Left renal cortex interstitium (tissue), 4 donors: ENCODE results near the gene ABHD11. TPM values are rescaled to one million over a fixed set of nuclear protein-coding genes. Genes with fewer than 3 reads are reported as not detected.

Experiments
- DNase-seq, 4 donors: peaks; one replicate each; pipeline ENCODE4 v3.0.0-alpha.2; 2013; ENCODE audit warnings: low read depth in 4 of 4, low spot score in 2 of 4, missing footprints in 1 of 4
- polyA plus RNA-seq, 4 donors: library from polyadenylated mRNA; unstranded; fragments of 120-200 nt; gene quantifications; one replicate each; pipeline ENCODE4 v1.2.1, GENCODE V29; 2013; ENCODE audit not compliant: insufficient read length in 4 of 4

ABHD11 gene
- polyA plus RNA-seq, 4 donors, result 23.7 to 35.9 (median 30.7) TPM

DNA sequence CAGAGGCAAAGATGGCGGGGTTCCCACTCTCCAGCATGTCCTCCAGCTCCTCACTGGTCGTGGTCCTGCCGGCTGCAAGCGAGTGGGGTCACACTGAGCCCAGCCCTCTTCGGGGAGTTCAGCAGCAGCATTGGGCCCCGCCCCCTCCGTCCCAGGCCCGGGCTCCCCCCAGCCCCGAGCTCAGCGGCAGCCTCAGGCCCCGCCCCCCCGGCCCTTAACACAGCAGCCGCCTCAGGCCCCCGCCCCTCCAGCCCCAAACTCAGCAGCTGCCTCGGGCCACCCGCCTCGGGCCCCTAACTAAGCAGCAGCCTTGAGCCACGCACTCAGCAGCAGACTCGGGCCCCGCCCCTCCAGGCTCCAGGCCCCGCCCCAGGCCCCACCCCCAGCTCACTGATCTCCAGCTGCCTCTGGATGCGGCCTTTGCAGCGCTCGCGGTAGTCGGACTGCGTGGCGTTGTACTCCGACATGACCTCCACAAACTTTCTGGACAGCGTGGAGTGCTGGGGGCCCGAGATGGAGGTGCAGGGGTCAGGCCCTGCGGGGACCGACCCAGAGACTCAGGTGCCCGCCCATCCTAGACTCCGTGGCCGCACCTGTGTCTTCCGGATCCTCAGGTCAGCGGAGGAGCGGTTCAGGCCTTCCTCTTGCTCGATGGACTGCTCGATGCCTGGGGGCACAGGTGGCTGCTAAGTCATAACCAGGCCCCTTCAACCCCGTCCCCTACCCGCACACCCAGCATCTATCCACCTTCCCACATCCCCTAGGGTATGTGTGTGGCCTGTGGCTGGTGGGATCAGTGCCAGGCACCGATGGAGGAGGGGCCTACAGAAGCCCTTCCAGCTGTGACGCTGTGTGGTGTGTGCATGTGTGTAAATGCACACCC is 34.6 kb downstream of the ABHD11 start:
- peak in 1 of 4 donors; percentile 51 for DNase-seq

DNA sequence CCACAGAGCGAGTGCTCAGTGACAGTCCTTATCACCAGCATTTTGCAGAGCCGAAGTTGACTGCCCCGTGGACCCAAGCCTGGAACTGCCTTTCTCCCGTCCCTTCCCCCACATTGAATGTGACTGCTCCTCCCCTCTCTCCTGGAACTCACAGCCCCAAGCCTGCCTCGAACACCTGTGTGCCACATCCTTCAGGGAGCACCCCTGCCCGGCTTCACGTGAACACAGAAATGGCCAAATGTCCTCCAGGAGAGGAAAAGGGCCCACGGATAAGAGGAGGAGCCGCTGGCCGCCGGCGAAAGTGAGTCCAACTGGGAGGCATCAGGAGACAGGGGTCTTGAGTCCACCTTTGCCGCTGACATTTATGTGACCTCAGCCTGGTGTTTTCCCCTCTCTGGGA is 35.4 kb downstream of the ABHD11 start:
- no peak for DNase-seq

DNA sequence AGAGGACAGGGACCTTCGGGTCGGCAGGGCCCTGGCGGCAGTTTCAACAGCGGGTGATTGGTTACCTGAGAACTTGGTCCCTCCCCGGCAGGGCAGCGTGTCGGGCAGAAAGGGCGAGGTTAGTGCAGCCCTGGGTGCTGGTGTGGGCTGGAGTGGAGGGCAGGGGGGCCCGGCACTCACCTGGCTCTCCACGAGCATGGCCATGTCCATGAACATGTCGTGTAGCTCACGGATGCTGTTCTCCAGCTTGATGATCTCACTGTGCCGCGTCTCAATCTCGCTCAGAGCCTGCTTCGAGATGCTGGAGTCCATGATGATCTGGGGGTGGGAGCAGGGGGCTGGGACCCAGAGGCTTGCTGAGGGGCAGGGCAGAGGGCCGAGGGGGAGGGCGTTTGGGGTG is 35.9 kb downstream of the ABHD11 start:
- DNase-seq, result no peak

DNA sequence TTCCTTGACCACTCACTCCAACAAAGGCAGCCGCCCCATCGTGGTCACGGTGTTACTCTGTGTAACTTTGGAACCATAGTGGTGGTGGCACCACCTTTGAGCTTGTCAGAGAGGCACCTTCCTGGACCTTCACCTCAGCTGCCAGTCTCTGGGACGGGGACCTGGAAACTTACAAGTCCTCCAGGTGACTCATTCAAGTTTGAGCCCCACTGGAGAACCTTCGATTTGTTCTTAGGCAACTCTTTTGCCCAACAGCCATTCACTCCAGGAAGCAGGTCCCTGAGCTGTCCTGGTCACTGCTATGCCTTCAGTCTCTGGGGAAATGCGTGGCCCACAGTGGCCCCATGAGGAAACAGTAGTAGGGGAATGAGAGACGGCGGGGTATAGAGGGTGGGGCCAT is 36.4 kb downstream of the ABHD11 start:
- no peak for DNase-seq

DNA sequence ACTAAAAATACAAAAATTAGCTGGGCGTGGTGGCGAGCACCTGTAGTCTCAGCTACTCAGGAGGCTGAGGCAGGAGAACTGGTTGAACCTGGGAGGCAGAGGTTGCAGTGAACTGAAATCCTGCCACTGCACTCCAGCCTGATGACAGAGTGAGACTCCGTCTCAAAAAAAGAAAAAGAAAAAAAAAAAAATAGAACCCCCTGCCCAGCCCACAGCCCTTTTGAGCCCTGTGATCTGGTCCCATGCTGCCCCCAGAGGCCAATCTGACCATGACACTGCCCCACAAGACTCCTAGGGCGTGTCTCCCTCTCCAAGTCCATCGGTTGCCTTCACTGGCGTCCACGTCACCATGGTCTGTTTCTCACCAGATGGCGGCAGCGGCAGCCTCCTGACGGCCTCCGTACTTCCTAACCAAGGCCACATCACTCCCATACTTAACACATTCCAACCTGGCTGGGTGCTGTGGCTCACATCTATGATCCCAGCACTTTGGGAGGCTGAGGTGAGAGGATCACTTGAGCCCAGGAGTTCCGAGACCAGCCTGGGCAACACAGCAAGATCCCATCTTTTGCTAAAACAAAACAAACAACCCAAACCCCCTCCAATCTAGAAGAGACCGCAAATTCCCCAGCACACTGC is 37.1 kb downstream of the ABHD11 start:
- no peak for DNase-seq

DNA sequence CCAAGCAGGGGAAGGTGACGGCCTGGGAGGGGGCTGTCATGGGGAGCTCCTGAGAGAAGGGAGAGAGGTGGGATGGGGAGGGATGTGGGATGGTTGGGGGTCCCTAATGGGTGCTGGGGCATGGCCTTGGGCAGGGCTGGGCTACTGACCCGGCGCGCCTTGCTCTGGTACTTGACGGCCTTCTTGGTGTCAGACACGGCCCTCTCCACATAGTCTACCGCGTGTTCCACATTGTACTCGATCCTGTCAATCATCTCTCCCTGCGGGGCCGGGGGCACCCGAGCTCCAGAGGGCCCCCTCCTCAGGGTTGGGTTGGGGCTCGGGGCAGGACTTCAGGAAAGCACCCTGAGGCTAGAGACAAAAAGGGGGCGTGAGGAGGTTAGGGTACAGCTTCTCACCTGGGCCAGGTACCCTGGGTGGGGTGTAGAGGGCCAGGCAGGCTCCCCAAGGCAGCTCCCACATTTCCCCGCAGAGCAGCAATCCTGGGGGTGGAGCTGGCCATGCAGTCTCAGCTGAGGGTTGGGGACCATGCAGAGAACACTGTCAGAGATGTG is 37.9 kb downstream of the ABHD11 start:
- DNase-seq, result no peak

DNA sequence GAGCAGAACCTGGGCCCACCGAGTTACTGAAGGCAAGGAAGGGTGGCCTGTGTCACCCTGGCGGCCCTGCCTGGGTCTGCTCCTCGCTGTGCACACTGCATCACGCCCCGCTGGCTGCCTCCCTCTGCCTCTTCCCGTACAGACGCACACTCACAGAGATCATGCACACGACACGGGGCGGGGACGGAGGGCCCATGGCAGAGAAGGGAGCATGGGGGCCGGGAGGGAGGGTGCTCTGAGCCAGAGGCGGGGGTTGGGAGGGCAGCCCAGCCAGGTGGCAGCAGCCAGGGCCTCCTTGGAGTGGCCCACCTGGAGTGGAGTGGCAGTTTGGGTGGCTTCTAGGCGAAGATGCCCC is 38.6 kb downstream of the ABHD11 start:
- DNase-seq, result no peak

DNA sequence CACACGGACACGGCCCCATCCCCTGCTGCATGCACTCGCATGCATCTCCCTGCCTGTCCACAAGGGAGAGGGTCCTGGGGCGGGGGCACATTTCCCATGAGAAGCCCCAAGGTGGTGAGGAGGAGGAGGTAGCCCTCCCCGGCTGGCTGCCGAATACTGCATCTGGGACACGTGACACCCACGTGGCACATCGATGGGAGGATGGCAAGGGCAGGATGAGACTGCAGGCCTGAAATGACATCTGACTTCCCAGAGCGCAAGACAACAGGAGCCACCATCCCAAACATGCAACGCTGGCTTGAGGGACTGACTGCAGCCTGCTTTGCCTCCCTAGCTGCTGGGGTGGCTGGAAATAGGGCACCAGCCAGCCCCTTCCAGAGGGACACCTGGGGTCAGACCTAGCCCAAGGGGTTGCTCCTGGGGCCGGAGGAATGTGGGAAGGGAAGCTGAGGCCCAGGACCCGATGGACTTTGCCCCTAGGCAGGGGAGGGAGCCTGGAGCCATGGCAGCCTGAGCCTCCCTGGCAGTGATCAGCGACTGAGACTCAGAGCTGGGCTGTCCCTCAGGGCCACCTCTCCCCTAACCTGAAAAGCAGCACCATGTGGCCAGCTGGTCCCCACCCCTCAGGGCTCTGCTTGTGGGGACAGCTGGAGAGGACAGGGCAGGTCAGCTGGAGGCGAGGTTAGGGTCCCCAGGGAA is 39.1 kb downstream of the ABHD11 start:
- DNase-seq, result no peak

DNA sequence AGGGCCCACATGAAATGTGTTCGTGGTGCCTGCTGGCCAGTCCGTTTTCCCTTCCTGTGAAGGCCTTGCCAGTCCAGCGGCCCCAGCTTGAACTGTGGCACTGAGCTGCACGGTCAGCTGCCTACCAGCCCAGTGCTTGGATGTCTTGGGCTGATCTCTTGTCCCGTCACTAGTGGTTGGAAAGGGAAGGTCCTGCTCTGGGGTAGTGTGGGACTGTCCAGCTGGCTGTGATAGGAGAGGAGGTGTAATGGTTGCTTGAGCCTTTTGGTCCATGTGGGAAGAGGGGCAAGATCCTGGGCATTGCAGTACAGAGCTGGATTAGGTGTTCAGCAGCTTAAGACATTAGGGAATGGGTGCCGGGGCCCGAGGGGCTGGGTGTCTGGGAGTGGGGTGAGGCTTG is 40.2 kb downstream of the ABHD11 start:
- DNase-seq, result no peak

DNA sequence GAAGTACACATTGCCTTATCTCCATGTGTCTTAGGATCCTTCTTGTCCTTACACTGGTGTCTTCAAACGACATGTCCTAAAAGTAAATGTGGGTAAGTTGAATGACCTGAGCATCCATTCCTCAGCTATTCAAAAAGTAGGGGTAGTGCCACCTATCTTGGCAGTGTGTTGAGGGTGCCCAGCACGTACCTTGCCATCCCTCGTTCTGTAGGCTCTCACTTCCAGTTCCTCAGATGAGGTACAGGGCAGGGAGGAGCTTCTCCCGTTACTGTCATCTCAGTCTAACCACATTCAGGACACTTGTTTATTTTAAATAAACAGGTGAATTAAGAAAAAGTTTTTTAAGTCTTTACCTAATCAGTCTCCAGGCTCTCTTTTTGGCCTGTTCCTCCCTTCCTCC is 42.2 kb downstream of the ABHD11 start:
- no peak for DNase-seq

DNA sequence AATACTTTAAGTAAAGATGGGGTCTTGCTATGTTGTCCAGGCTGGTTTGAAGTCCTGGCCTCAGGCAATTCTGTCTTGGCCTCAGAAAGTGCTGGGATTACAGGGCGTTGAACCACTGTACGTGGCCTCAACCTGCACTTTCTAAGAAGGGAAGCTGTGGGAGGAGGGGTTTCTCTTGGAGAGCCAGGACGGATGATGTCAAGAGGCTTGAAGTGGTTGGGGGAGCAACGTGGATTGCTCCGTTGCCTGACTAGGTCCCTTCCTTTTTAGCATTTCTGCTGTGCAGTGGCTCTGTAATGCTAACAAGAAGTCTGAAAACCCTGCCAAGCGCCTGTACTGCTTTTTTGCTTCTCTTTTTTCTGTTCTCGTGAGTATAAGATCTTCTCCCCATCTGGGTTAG is 48.0 kb downstream of the ABHD11 start:
- DNase-seq, result no peak

DNA sequence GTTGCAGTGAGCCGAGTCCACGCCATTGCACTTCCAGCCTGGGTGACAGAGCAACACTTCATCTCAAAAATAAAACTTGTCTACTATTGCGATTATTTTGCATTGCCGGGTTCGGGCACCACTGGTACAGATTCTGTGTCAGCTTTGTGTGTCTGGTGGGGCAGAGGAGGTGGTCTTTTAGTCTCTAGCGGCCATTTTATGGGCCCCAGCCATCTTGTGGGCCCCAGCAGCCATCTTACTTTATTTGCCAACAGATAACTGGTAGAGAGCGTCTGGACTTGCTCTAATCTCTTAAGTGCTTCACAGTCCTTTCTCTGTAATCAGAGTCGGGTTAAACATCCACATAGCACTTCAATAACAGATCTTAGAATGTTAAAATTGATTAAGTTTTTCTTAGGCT is 50.3 kb downstream of the ABHD11 start:
- DNase-seq, result no peak

Other genes starting within 250 kb of the ABHD11 start
- 10 to 100 TPM; 67.5 to 78.7 (median 72.7) TPM for gene BAZ1B, start 216.5 kb downstream of the ABHD11 start, polyA plus RNA-seq
- gene BCL7B, start 181.1 kb downstream of the ABHD11 start, polyA plus RNA-seq, result 10 to 100 TPM; 37.0 to 44.3 (median 40.9) TPM
- gene TBL2, start 160.2 kb downstream of the ABHD11 start, polyA plus RNA-seq, result 10 to 100 TPM; 39.3 to 42.5 (median 40.6) TPM
- gene MLXIPL, start 114.3 kb downstream of the ABHD11 start, polyA plus RNA-seq, result 10 to 100 TPM in 1 of 4 donors, 1 to 10 TPM in 3; 3.0 to 10.1 (median 5.2) TPM
- gene VPS37D, start 71.0 kb downstream of the ABHD11 start, polyA plus RNA-seq, result 10 to 100 TPM; 12.0 to 22.5 (median 16.2) TPM
- gene DNAJC30, start 55.3 kb downstream of the ABHD11 start, polyA plus RNA-seq, result 10 to 100 TPM in 3 of 4 donors, 1 to 10 TPM in 1; 9.9 to 13.9 (median 12.2) TPM
- gene BUD23, start 55.2 kb downstream of the ABHD11 start, polyA plus RNA-seq, result 100 to 1,000 TPM in 1 of 4 donors, 10 to 100 TPM in 3; 77.7 to 102 (median 94.3) TPM
- 10 to 100 TPM in 2 of 4 donors, 1 to 10 TPM in 2; 8.5 to 13.5 (median 11.1) TPM for gene STX1A, start 19.1 kb downstream of the ABHD11 start, polyA plus RNA-seq
- 10 to 100 TPM; 33.7 to 77.8 (median 56.5) TPM for gene CLDN3, start 31.5 kb upstream of the ABHD11 start, polyA plus RNA-seq
- 100 to 1,000 TPM in 1 of 4 donors, 10 to 100 TPM in 3; 57.5 to 104 (median 96.4) TPM for gene CLDN4, start 92.2 kb upstream of the ABHD11 start, polyA plus RNA-seq
- 10 to 100 TPM in 2 of 4 donors, 1 to 10 TPM in 2; 3.6 to 17.9 (median 10.1) TPM for gene METTL27, start 103.7 kb upstream of the ABHD11 start, polyA plus RNA-seq
- gene TMEM270, start 122.4 kb upstream of the ABHD11 start, polyA plus RNA-seq, result not detected